Skeletal muscle tissue (tissue), 4 donors: ENCODE results near the gene STXBP5. TPM values are rescaled to one million over a fixed set of nuclear protein-coding genes. Genes with fewer than 3 reads are reported as not detected.

ENCODE experiments used
- H3K27ac ChIP-seq: one replicate; pipeline ENCODE4 v1.7.0; 2013; ENCODE audit warnings: mild to moderate bottlenecking, low read depth, low read length, inconsistent platforms
- H3K27me3 ChIP-seq, 3 donors: one replicate each; pipeline ENCODE4 v1.7.0; 2013; ENCODE audit warnings: low read length in 3 of 3; ENCODE audit not compliant: control insufficient read depth in 3 of 3, insufficient read depth in 3 of 3
- H3K36me3 ChIP-seq, 3 donors: one replicate each; pipeline ENCODE4 v1.7.0; 2013; ENCODE audit warnings: low read length in 3 of 3; ENCODE audit not compliant: control insufficient read depth in 3 of 3, insufficient read depth in 3 of 3
- H3K4me1 ChIP-seq, 3 donors: one replicate each; pipeline ENCODE4 v1.7.0; 2013; ENCODE audit warnings: low read length in 3 of 3, mild to moderate bottlenecking in 3 of 3; ENCODE audit not compliant: control insufficient read depth in 3 of 3, insufficient read depth in 3 of 3
- H3K4me3 ChIP-seq, 3 donors: one replicate each; pipeline ENCODE4 v1.7.0; 2013; ENCODE audit warnings: low read length in 3 of 3
- H3K9ac ChIP-seq, 3 donors: one replicate each; pipeline ENCODE4 v1.7.0; 2013; ENCODE audit warnings: low read length in 3 of 3, mild to moderate bottlenecking in 3 of 3, moderate library complexity in 2 of 3, low read depth in 1 of 3
- H3K9me3 ChIP-seq, 3 donors: one replicate each; pipeline ENCODE4 v1.7.0; 2013; ENCODE audit warnings: low read length in 3 of 3; ENCODE audit not compliant: control insufficient read depth in 3 of 3
- total RNA-seq: library from RNA; depleted of rRNA; stranded (reverse); fragments of >200 nt; gene quantifications from one replicate; pipeline ENCODE4 v1.2.3, GENCODE V29; 2014
- donor health status: Osteomylitis.

Gene STXBP5
- total RNA-seq, 1 donor from 2014 or later: 14.6 TPM

DNA sequence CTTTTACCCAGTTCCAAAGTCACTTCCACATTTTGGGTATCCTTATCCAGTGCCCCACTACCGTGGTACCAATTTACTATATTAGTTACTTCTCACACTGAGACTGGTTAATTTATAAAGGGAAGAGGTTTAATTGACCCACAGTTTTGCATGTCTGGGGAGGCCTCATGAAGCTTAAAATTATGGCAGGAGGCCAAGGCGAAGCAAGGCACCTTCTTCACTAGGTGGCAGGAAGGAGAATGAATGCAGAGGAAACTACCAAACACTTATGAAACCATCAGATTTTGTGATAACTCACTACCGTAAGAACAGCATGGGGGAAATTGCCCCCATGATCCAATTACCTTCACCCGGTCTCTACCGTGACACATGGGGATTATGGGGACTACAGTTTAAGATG is 197.6 kb downstream of the STXBP5 start:
- H3K27ac ChIP-seq: no peak overlapping the region

DNA sequence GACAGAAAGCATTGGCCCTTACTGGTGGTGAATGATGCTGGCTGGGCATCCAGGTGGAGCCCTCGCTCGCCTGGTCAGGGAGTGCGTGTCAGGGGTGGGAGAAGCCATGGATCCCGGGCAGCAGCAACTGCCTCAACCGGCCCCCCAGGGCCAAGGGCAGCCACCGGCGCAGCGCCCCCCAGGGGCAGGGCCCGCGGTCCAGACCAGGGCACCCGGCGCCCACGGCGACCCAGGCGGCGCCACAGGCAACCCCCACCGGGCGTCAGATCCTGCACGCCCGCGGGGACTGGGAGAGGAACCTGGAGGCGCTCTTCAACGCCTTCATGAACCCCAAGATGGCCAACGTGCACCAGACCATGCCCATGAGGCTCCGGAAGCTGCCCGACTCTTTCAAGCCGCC is 202.6 kb downstream of the STXBP5 start:
- Histone ChIP-seq H3K9me3 (no peaks in the 10 kb centered on the region), H3K27ac (no peak overlapping the region), H3K9ac (no peak overlapping the region), H3K27me3 (peaks cover 0 to 2% (median 0%) of the 10 kb centered on the region in 3 donors), H3K4me3 (no peak overlapping the region), H3K36me3 (no peaks in the 10 kb centered on the region), H3K4me1 (no peaks in the 10 kb centered on the region)

More for the DNA sequence above, 197.6 kb downstream of the STXBP5 start:
- Histone ChIP-seq H3K4me1 (no peaks in the 10 kb centered on the region), H3K4me3 (no peak overlapping the region), H3K27me3 (no peaks in the 10 kb centered on the region), H3K9ac (no peak overlapping the region), H3K9me3 (no peaks in the 10 kb centered on the region), H3K36me3 (no peaks in the 10 kb centered on the region)

DNA sequence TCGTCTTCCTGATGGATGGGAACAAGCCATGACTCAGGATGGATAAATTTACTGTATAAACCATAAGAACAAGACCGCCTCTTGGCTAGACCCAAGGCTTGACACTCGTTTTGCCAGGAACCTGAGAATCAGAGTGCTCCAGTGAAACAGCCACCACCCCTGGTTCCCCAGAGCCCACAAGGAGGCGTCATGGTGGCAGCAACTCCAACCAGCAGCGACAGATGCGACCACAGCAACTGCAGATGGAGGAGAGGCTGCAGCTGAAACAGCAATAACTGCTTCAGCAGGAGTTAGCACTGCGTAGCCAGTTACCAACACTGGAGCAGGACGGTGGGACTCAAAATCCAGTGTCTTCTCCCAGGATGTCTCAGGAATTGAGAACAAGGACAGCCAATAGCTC is 203.4 kb downstream of the STXBP5 start:
- Histone ChIP-seq H3K4me1 (no peaks in the 10 kb centered on the region), H3K4me3 (no peak overlapping the region), H3K9ac (no peak overlapping the region), H3K27me3 (peaks cover 0 to 2% (median 0%) of the 10 kb centered on the region in 3 donors), H3K27ac (no peak overlapping the region), H3K36me3 (no peaks in the 10 kb centered on the region), H3K9me3 (no peaks in the 10 kb centered on the region)

DNA sequence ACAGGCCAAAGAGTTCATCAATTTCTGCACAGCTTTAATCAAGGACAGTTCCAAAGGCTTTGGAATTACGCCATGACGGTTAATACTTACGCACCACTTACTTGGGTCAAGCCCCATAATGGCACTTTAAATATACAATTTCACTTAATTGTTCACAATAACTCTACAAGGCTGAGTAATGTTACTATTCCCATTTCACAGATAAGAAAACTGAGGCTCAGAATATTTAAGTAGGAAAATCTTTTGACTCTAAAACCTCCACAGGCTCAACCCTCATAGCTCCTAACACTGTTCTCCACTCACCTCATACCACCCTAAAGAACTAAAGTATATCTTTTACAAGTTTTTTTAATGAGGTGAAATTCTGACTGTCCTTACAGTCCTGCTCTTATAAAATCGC is 212.4 kb downstream of the STXBP5 start:
- Histone ChIP-seq H3K4me3 (no peak overlapping the region), H3K4me1 (no peaks in the 10 kb centered on the region), H3K9ac (no peak overlapping the region), H3K36me3 (no peaks in the 10 kb centered on the region), H3K9me3 (no peaks in the 10 kb centered on the region), H3K27me3 (no peaks in the 10 kb centered on the region), H3K27ac (no peak overlapping the region)

DNA sequence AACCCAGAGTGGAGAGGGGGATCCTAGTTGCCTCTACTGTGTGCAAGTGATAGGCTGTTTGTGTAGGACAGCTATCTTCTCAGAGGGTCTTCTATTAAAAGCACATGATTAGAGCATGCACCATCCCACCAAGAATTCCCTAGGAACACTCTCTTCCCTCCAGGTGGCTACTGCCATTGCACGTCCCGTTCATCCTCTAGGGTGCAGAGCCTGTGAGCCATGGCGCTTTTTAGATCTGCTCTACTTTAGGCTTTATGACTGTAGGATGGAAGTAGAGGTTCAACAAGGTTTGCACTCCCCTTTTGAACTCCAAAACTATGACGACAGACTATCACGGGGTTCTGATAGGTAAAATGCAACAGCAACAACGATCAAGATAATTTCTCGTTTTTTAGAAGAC is 213.7 kb downstream of the STXBP5 start:
- H3K36me3 ChIP-seq: no peaks in the 10 kb centered on the region

DNA sequence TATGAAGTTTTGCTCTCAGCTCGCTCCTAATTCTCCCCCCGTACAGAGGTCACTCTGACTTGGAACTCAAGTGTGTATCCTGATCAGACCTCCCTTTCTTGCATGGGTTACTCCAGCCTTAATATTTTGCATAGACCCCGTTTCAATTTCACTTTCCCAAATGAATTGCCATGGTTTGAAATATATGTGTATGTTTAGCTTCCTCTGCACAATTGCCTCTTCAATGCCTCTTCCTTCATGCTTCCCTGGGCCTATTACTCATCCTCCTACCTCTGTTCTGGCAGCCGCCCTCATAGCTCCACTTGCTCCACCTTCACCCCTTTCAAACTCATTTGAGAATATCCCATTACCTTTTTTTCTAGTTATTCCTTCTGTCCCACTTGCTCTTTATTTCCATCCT is 214.3 kb downstream of the STXBP5 start:
- H3K4me3 ChIP-seq: no peak overlapping the region
- no peaks in the 10 kb centered on the region for H3K4me1 ChIP-seq
- no peaks in the 10 kb centered on the region for H3K27me3 ChIP-seq
- H3K27ac ChIP-seq: no peak overlapping the region
- H3K36me3 ChIP-seq: no peaks in the 10 kb centered on the region
- no peak overlapping the region for H3K9ac ChIP-seq
- no peaks in the 10 kb centered on the region for H3K9me3 ChIP-seq

More for the DNA sequence above, 213.7 kb downstream of the STXBP5 start:
- Histone ChIP-seq H3K27ac (no peak overlapping the region), H3K4me3 (no peak overlapping the region), H3K9me3 (no peaks in the 10 kb centered on the region), H3K9ac (no peak overlapping the region), H3K4me1 (no peaks in the 10 kb centered on the region), H3K27me3 (no peaks in the 10 kb centered on the region)

DNA sequence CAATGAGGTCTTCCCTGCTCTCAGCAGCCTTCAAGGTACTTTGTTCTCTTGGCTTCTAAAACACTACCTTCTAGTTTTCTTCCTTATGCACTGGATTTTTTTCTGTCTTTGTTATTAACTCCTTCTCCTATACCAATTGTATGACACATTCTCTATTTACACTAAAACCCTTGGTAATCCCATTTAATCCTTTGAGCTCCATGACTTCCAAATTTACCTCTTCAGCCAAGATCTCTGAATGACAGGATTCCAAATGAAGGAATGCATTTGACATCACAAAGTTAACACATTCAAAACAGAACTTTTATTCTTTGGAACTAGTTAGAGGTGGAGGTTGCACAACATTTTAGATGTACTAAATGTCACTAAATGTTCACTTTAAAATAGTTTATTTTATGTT is 217.7 kb downstream of the STXBP5 start:
- Histone ChIP-seq H3K4me3 (no peak overlapping the region), H3K36me3 (no peaks in the 10 kb centered on the region), H3K4me1 (no peaks in the 10 kb centered on the region), H3K27me3 (no peaks in the 10 kb centered on the region), H3K27ac (no peak overlapping the region), H3K9ac (no peak overlapping the region), H3K9me3 (no peaks in the 10 kb centered on the region)

DNA sequence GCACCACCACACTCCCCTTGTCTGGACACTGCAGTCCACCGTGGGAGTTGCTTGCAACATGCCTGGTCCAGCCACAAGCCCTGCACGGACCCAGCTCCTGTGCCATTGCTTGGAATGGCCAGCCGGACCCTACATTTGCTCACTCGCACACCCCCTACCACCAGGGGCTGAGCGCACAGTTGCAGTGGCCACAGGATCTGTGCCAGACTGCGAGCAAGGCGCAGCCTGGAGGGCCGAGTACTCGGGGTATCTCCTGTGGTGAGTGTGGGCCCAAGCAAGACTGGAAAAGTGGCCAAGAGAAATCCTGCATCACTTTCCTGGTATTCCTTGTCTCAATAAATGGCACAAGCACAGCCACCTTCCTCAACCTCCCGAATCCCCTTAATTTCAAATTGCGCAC is 218.9 kb downstream of the STXBP5 start:
- Histone ChIP-seq H3K4me3 (no peak overlapping the region), H3K9me3 (no peaks in the 10 kb centered on the region)

DNA sequence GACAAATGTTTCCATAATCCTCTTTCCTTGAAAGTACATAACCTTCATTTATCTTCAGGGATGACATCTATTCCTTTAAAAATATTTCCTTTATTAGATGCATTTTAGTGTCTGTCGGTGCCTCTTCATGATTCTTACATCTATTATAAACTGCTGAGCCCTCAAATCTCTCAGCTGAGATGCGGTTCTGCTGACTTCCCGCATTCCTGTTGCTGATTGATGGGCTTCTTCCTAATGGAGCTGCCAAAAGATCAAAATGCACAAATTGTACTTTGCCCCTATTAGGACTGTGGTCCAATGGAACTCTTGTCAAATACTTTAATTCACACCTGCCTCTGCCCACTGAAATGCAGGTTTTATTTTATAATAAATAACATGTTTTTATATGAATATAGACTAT is 225.6 kb downstream of the STXBP5 start:
- Histone ChIP-seq H3K9ac (no peak overlapping the region), H3K27me3 (no peaks in the 10 kb centered on the region), H3K4me1 (no peaks in the 10 kb centered on the region), H3K4me3 (no peak overlapping the region), H3K27ac (no peak overlapping the region), H3K36me3 (no peaks in the 10 kb centered on the region), H3K9me3 (no peaks in the 10 kb centered on the region)

More for the DNA sequence above, 218.9 kb downstream of the STXBP5 start:
- no peaks in the 10 kb centered on the region for H3K4me1 ChIP-seq
- H3K9ac ChIP-seq: no peak overlapping the region
- H3K27me3 ChIP-seq: no peaks in the 10 kb centered on the region
- H3K36me3 ChIP-seq: no peaks in the 10 kb centered on the region
- no peak overlapping the region for H3K27ac ChIP-seq

DNA sequence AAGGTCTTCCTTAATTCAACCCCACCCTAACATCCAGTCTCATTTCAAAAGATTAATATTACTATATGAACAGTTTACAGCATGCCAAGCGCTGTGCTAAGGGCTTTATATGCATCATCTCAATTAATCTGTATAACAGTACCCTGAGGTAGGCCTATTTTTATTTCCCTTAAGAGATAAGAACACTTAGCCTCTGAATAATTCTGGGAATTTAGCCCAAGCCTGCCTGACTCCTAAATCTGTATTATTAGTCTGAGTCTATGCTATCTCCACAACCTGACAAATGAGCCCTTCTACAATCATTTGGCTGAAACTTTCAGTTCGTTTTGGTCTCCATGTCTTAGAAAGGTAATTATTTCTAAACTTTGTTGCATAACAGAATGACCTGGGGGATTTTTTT is 226.6 kb downstream of the STXBP5 start:
- Histone ChIP-seq H3K9me3 (no peaks in the 10 kb centered on the region), H3K4me3 (no peak overlapping the region), H3K9ac (no peak overlapping the region), H3K27ac (no peak overlapping the region), H3K27me3 (no peaks in the 10 kb centered on the region), H3K36me3 (no peaks in the 10 kb centered on the region), H3K4me1 (no peaks in the 10 kb centered on the region)

DNA sequence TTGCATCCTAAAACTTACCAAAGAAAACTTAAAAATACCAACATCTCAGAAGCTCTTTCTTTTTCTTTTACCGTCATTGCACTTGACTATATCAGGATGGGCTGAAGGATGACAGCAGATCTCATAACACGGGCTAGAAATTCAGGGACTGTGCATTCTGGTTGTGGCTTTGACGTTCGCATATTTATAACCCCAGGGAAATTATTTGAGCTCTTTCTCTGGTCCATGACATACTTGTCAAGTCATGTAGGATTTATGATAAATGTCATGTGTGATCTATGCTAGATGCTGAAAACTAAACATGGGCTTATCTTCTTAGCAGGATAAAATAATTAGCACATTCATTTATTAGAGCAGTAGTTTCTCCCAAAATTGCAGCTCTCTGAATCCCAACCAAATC is 229.9 kb downstream of the STXBP5 start:
- H3K4me3 ChIP-seq: no peak overlapping the region
- no peak overlapping the region for H3K9ac ChIP-seq
- no peaks in the 10 kb centered on the region for H3K4me1 ChIP-seq
- H3K36me3 ChIP-seq: no peaks in the 10 kb centered on the region
- H3K27ac ChIP-seq: no peak overlapping the region
- no peaks in the 10 kb centered on the region for H3K27me3 ChIP-seq
- H3K9me3 ChIP-seq: no peaks in the 10 kb centered on the region
